Esophagus muscularis mucosa (tissue), 4 donors: Measurements from ENCODE around the gene PHACTR3. TPM values are rescaled to one million over a fixed set of nuclear protein-coding genes. Genes with fewer than 3 reads are reported as not detected.

Experiments used
- DNase-seq: peaks from one replicate; pipeline ENCODE4 v3.0.0-alpha.2; 2017; ENCODE audit errors: extremely low spot score
- H3K27ac ChIP-seq, 4 donors: fragments of 200-600 bp; sonication (generic); replicated peaks in 1 of 4; 1 replicate in 3 of 4; 2 replicates in 1 of 4; pipeline ENCODE4 v1.5.1; 2016 to 2019; ENCODE audit warnings: mild to moderate bottlenecking in 1 of 4
- H3K27me3 ChIP-seq, 4 donors: fragments of 200-600 bp; sonication (generic); one replicate each; pipeline versions ENCODE4 v1.5.1 to v1.6.0; 2016 to 2019
- H3K36me3 ChIP-seq, 4 donors: fragments of 200-600 bp; sonication (generic); one replicate each; pipeline ENCODE4 v1.5.1; 2016 to 2019
- H3K4me1 ChIP-seq, 4 donors: fragments of 200-600 bp; sonication (generic); one replicate each; pipeline ENCODE4 v1.5.1; 2016 to 2019
- H3K4me3 ChIP-seq, 4 donors: fragments of 200-600 bp; sonication (generic); 1 replicate in 2 of 4; 2 replicates in 2 of 4; pipeline ENCODE4 v1.5.1; 2016 to 2019; ENCODE audit warnings: mild to moderate bottlenecking in 4 of 4, moderate library complexity in 1 of 4
- H3K9me3 ChIP-seq, 4 donors: fragments of 200-600 bp; sonication (generic); 1 replicate in 3 of 4; 2 replicates in 1 of 4; pipeline ENCODE4 v1.5.1; 2016 to 2019
- CTCF ChIP-seq, 3 experiments: fragments of 200-600 bp in 2 of 3; fragments of 450-650 bp in 1 of 3; sonication (generic) in 2 of 3; IDR thresholded peaks; one replicate each; pipeline ENCODE4 v1.5.1; 2017 to 2019; ENCODE audit warnings: antibody characterized with exemption in 3 of 3, mild to moderate bottlenecking in 2 of 3, moderate library complexity in 1 of 3
- EP300 ChIP-seq: sonication (generic); formaldehyde crosslinking; IDR thresholded peaks from one replicate; pipeline ENCODE4 v1.6.1; 2017; ENCODE audit warnings: antibody characterized with exemption
- POLR2A ChIP-seq: fragments of 450-650 bp; IDR thresholded peaks from one replicate; pipeline ENCODE4 v1.6.1; 2017; ENCODE audit warnings: antibody characterized with exemption, moderate library complexity, mild to moderate bottlenecking, low read depth
- POLR2AphosphoS5 ChIP-seq, 2 donors: sonication (generic); formaldehyde crosslinking; IDR thresholded peaks; one replicate each; pipeline ENCODE4 v1.6.1; 2017; ENCODE audit warnings: antibody characterized with exemption in 2 of 2
- WGBS: methylation state at CpG from one replicate; pipeline ENCODE4 v1.1.5; 2018; 5-methylcytosine and 5-hydroxymethylcytosine counted together
- intact Hi-C: fragments of 100-400 bp; cut with DNase I; formaldehyde crosslinking; loops from one replicate; pipeline ENCODE4 v1.15.1; 2023
- total RNA-seq, 4 donors: library from RNA; depleted of rRNA; stranded (reverse); fragments of >200 nt; gene quantifications; one replicate each; pipeline versions ENCODE4 v1.1.0 to v1.2.1, GENCODE V29; 2016

PHACTR3 gene
- total RNA-seq, 4 donors from 2014 or later: 0.17 to 0.86 (median 0.56) TPM

DNA sequence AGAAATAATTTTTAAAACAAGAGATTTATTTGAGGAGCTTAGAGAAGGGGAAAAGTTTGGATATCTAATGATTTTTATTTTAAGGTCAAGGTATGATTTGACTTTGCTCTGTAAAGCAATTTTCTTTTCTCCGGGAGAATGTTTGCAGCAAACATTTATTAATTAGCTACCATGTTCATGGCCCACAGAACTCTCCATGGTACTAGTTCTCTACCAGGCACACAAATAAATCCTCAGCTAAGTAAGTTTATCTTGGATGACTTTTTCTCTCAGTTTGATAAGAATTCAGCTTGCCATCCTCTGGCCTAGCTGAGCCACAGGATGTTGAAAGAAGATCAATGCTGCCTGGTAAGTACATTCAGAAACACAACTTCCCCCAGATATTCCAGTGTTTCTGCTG is 94.3 kb downstream of the PHACTR3 start:
- TF ChIP-seq POLR2A (no peak), CTCF (IDR thresholded peaks at IDR 0.05) (no peak), POLR2AphosphoS5 (IDR thresholded peaks at IDR 0.05) (no peak), EP300 (no peak)
- DNase-seq: no peak
- WGBS: 71% methylated on average over 1 of the region's 1 CpG
- Histone ChIP-seq H3K27me3 (peaks cover 0 to 31% (median 0%) of the 10 kb centered on the region in 4 donors), H3K27ac (no peak overlapping the region), H3K36me3 (no peaks in the 10 kb centered on the region), H3K4me3 (no peak overlapping the region), H3K4me1 (no peaks in the 10 kb centered on the region), H3K9me3 (no peaks in the 10 kb centered on the region)
- intact Hi-C loops: no loop called here

DNA sequence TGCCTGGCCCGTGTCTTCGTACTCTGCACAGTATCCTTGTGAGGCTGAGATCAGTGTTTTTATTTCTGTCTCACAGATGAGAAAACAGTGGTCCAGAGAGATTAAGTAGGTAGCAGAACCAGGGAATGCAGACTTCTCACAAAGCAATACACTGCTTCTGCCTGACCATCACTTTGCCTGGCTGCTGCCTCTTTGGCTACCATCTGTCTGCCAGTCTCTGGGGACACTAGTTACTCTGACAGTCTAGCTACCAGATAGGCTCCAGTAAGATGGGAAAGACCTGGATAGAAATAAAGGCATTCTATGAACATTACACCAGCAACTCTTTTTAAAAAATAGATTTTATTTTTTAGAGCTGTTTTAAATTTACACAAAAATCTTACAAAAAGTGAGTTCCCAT is 96.9 kb downstream of the PHACTR3 start:
- Histone ChIP-seq H3K4me3 (no peak overlapping the region), H3K9me3 (no peaks in the 10 kb centered on the region), H3K27me3 (peaks cover 0 to 17% (median 0%) of the 10 kb centered on the region in 4 donors), H3K4me1 (no peaks in the 10 kb centered on the region), H3K27ac (no peak overlapping the region), H3K36me3 (no peaks in the 10 kb centered on the region)
- intact Hi-C loops: no loop called here
- WGBS: 52% methylated on average over 2 of the region's 2 CpGs
- TF ChIP-seq EP300 (no peak), POLR2AphosphoS5 (IDR thresholded peaks at IDR 0.05) (no peak)
- no peak for DNase-seq

- no peaks in the 10 kb centered on the region for H3K9me3 ChIP-seq
- WGBS: 65% methylated on average over 5 of the region's 5 CpGs
- H3K4me1 ChIP-seq: no peaks in the 10 kb centered on the region
- peaks cover 0 to 6% (median 0%) of the 10 kb centered on the region in 4 donors for H3K27me3 ChIP-seq
- H3K36me3 ChIP-seq: no peaks in the 10 kb centered on the region
- DNase-seq: no peak
- intact Hi-C loops: no loop called here
- TF ChIP-seq CTCF (IDR thresholded peaks at IDR 0.05) (no peak), EP300 (no peak), POLR2AphosphoS5 (IDR thresholded peaks at IDR 0.05) (no peak), POLR2A (no peak)
- no peak overlapping the region for H3K4me3 ChIP-seq
- no peak overlapping the region for H3K27ac ChIP-seq
Observed at GRCh38 chr20:59703046-59703445, 98.7 kb downstream of the PHACTR3 start.

GRCh38 chr20:59705651-59706399 is 101.5 kb downstream of the PHACTR3 start:
- intact Hi-C loops: no loop called here
- peaks cover 0 to 6% (median 0%) of the 10 kb centered on the region in 4 donors for H3K27me3 ChIP-seq
- TF ChIP-seq POLR2A (no peak), CTCF (IDR thresholded peaks at IDR 0.05) (no peak), EP300 (no peak), POLR2AphosphoS5 (IDR thresholded peaks at IDR 0.05) (no peak)
- H3K27ac ChIP-seq: no peak overlapping the region
- H3K9me3 ChIP-seq: no peaks in the 10 kb centered on the region
- H3K36me3 ChIP-seq: no peaks in the 10 kb centered on the region
- no peak overlapping the region for H3K4me3 ChIP-seq
- WGBS: 35% methylated on average over 4 of the region's 5 CpGs
- no peak for DNase-seq
- no peaks in the 10 kb centered on the region for H3K4me1 ChIP-seq

- no peaks in the 10 kb centered on the region for H3K9me3 ChIP-seq
- no peak overlapping the region for H3K27ac ChIP-seq
- peaks cover 0 to 6% (median 0%) of the 10 kb centered on the region in 4 donors for H3K27me3 ChIP-seq
- intact Hi-C loops: no loop called here
- H3K4me3 ChIP-seq: no peak overlapping the region
- no peaks in the 10 kb centered on the region for H3K36me3 ChIP-seq
- no peak for TF ChIP-seq CTCF (IDR thresholded peaks at IDR 0.05)
- TF ChIP-seq POLR2A: no peak
- TF ChIP-seq EP300: no peak
- TF ChIP-seq POLR2AphosphoS5 (IDR thresholded peaks at IDR 0.05): no peak
- no peak for DNase-seq
- 33% methylated on average over 1 of the region's 1 CpG for WGBS
- H3K4me1 ChIP-seq: no peaks in the 10 kb centered on the region
Observed at GRCh38 chr20:59706400-59706693, 102.0 kb downstream of the PHACTR3 start.
